ENCODE measurements around the gene MACROD2.

MACROD2 gene

DNA sequence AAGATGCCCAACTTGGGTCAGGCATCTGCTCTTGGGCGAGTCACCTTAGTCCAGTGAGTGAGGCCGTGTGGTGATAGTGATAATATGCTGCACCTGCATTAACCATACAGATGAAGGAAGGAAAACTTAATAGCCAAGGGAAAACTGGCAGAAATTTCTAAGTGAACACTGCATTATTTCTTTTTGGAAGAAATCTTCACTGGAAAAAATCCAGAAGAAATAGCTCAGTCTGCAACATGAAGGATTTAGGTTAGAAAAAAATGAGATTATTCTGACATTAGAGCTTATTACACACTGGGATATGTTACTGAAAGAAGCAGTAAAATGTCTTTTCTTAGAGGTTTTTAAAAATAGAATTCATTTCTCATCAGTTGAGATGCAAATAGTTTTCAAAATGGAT, 1630.7 kb downstream of the MACROD2 start:
- TF ChIP-seq, protein P1, sequence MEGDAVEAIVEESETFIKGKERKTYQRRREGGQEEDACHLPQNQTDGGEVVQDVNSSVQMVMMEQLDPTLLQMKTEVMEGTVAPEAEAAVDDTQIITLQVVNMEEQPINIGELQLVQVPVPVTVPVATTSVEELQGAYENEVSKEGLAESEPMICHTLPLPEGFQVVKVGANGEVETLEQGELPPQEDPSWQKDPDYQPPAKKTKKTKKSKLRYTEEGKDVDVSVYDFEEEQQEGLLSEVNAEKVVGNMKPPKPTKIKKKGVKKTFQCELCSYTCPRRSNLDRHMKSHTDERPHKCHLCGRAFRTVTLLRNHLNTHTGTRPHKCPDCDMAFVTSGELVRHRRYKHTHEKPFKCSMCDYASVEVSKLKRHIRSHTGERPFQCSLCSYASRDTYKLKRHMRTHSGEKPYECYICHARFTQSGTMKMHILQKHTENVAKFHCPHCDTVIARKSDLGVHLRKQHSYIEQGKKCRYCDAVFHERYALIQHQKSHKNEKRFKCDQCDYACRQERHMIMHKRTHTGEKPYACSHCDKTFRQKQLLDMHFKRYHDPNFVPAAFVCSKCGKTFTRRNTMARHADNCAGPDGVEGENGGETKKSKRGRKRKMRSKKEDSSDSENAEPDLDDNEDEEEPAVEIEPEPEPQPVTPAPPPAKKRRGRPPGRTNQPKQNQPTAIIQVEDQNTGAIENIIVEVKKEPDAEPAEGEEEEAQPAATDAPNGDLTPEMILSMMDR (IDR thresholded peaks at IDR 0.05; ENCODE audit: insufficient read depth, missing control alignments), result no peak
- FAIRE-seq (no peak), DNase-seq (ENCODE audit: insufficient read length, low spot score) (no peak)

DNA sequence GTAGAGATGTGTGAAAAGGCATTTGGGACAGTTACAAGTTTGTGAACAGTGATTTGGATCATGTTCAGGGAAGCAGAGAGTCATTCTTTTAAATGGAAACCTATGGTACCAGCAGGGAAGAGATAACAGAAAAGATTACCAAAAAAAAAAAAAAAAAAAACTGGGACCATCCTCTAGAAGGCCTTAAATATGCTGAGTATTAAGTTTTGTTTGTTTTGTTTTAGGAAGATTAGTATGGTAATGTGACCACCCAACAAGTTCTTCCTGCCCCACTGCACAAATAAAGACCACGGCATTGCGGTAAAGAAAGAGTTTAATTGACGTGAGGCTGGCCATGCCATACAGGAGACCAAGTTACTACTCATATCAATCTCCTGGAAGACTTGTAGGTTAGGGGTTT, 1631.8 kb downstream of the MACROD2 start:
- FAIRE-seq (no peak), DNase-seq (ENCODE audit: insufficient read length, low spot score) (no peak)
- TF ChIP-seq, protein P1 (IDR thresholded peaks at IDR 0.05; ENCODE audit: insufficient read depth, missing control alignments), result no peak

GRCh38 chr20:15627501-15627903, 1632.2 kb downstream of the MACROD2 start:
- TF ChIP-seq, protein P1 (IDR thresholded peaks at IDR 0.05; ENCODE audit: insufficient read depth, missing control alignments), result no peak
- FAIRE-seq, result no peak

DNA sequence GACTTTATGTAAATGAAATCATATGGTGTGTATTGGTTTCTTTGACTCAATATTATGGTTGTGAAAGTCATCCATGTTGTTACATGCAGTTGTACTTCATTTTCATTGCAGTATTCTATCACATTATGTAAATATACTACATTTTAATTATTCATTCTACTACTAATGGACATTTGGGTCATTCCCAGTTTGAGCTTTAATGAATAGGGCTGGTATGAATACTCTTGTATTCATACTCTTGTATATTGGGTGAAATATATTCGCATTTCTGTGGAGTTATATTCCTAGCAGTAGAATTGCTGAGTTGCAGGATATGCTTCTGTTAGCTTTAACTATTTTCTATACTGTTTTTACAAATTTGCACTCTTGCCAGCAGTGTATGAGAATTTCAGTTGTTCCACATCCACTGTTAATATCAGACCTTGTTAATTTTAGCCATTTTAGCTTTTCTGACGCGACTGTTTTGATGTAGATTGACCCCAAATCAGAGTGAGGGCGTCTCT, 1633.6 kb downstream of the MACROD2 start:
- DNase-seq (ENCODE audit: insufficient read length, low spot score) (no peak), FAIRE-seq (no peak)
- TF ChIP-seq, protein P1 (IDR thresholded peaks at IDR 0.05; ENCODE audit: insufficient read depth, missing control alignments), result no peak

More at GRCh38 chr20:15627501-15627903, 1632.2 kb downstream of the MACROD2 start:
- DNase-seq (ENCODE audit: insufficient read length, low spot score), result no peak

- DNase-seq (ENCODE audit: insufficient read length, low spot score) (no peak), FAIRE-seq (no peak)
- TF ChIP-seq, protein P1 (IDR thresholded peaks at IDR 0.05; ENCODE audit: insufficient read depth, missing control alignments), result no peak
Measured at GRCh38 chr20:15630360-15630759, 1635.0 kb downstream of the MACROD2 start.

- DNase-seq (ENCODE audit: insufficient read length, low spot score) (no peak), FAIRE-seq (no peak)
- TF ChIP-seq, protein P1 (IDR thresholded peaks at IDR 0.05; ENCODE audit: insufficient read depth, missing control alignments), result no peak
Measured at GRCh38 chr20:15632680-15633079, 1637.4 kb downstream of the MACROD2 start.

DNA sequence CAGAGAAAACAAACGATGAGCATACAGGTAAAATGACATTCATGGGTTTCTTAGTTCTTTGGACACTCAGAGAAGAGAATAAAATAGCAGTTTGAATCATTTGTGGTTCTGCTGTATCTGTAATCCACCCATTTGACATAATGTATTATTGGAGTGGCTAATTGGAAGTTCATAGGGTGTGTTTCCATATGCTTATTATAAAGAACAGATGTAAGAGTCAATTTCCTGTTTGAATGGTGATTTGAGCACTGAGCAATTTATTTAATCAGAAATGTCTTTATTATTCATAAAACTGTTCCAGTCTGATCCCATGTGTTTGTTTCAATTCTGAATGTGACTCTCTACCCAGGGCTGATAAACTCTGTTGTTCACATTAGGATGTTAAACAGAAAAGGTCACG, 1638.8 kb downstream of the MACROD2 start:
- TF ChIP-seq, protein P1 (IDR thresholded peaks at IDR 0.05; ENCODE audit: insufficient read depth, missing control alignments), result no peak

More for the DNA sequence above, 1638.8 kb downstream of the MACROD2 start:
- DNase-seq (ENCODE audit: insufficient read length, low spot score), result no peak
- FAIRE-seq, result no peak

Measured in D721Med (cell line).